Brain microvascular endothelial cell (primary cell): ENCODE results near the gene TJP3.
A peak's percentile ranks its signal among the peaks of the same experiment; 100 is the strongest.

Experiments used
- DNase-seq: peaks from one replicate; pipeline ENCODE4 v3.0.0-alpha.2; 2020
- H3K27ac ChIP-seq: fragments of 250-450 bp; sonication (Bioruptor Pico); 2 replicates; pipeline ENCODE4 v1.5.1; 2020; ENCODE audit warnings: mild to moderate bottlenecking, moderate library complexity
- H3K27me3 ChIP-seq: fragments of 250-450 bp; sonication (Bioruptor Pico); replicated peaks from 2 replicates; pipeline ENCODE4 v1.5.1; 2020; ENCODE audit warnings: mild to moderate bottlenecking
- H3K36me3 ChIP-seq: fragments of 250-450 bp; sonication (Bioruptor Pico); replicated peaks from 2 replicates; pipeline ENCODE4 v1.5.1; 2020; ENCODE audit warnings: mild to moderate bottlenecking
- H3K4me3 ChIP-seq: 2 replicates; pipeline ENCODE4 v1.5.1; 2011; ENCODE audit warnings: low read depth, mild to moderate bottlenecking, control low read depth, low read length, moderate library complexity
- CTCF ChIP-seq: IDR thresholded peaks from 2 replicates; pipeline ENCODE4 v1.5.1; 2011; ENCODE audit warnings: low read depth, mild to moderate bottlenecking, moderate library complexity, low read length, control low read depth, inconsistent platforms; ENCODE audit errors: missing control alignments
- in situ Hi-C: cut with HindIII; loops from 2 replicates; pipeline ENCODE4 v1.10.0; 2017; ENCODE audit warnings: low sequenced_read_pairs, low pct_ligation_motif_present

Gene TJP3

DNA sequence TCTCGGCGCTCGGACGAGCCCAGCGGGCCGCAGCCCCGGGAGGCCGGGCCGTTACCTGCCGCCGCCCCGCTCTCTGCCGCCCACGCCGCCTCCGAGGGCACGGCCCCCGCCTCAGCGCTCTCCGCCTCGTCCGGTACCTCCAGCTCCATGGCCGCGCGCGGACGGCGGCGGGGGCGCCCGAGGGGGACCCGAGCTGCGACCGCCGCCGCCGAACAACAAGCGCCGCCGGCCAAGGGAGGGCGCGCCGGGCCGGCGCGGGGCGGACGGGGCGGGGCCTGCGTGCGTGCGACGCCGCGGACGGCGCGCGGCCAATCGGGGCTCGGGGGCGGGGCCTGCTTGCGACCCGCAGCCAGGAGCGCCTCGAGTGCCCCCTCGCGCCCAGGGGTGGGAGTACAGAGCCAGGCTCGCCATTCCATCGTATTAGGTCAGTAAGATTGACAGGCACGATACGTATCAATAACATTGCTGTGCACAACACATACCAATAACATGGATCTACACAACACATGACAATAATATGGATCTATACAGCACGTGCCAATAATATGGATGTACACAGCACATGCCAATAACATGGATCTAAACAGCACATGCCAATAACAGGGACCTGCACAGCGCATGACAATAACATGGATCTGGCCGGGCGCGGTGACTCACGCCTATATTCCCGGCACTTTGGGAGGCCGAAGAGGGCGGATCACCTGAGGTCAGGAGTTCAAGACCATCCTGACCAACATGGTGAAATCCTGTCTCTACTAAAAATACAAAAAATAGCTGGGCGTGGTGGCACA lies 7.7 kb upstream of the TJP3 start, which contains the start of gene PIP5K1C:
PIP5K1C (minus strand) TSS at position 227 of the 791 bp plus-strand sequence; CDS start at position 149, 78 bp downstream.
- in situ Hi-C loops: no loop called here

GRCh38 chr19:3701200-3701599 lies 7.0 kb upstream of the TJP3 start:
- Histone ChIP-seq H3K36me3 (no peaks in the 10 kb centered on the region), H3K27me3 (no peaks in the 10 kb centered on the region), H3K4me3 (no peak overlapping the region), H3K27ac (no peak overlapping the region)
- no peak for TF ChIP-seq CTCF
- in situ Hi-C loops: no loop called here
- no peak for DNase-seq

More for the DNA sequence above, 7.7 kb upstream of the TJP3 start, which contains the start of gene PIP5K1C:
- H3K27me3 ChIP-seq: no peaks in the 10 kb centered on the region
- H3K4me3 ChIP-seq: peak within 1 kb of the TSS; percentile 80
- peak; percentile 75 for DNase-seq
- peak; percentile 76 for TF ChIP-seq CTCF
- H3K27ac ChIP-seq: peak within 1 kb of the TSS; percentile 68
- H3K36me3 ChIP-seq: no peaks in the 10 kb centered on the region

DNA sequence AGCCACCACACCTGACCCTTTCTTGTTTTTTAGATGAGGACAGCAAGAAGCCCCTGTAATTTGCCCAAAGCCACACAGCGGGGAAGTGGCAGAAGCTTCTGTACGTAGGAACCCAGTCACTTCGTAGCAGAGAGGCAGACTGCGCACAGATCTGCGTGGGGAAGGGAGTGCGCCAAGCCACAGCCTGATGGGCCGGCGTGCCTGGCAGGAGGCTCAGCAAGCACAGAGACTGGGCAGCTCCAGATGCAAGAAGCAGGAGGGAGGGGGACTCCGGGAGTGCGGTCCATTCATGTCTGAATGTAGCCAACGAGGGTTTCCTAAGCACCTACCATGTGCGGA lies 347 bp upstream of the TJP3 start:
- no peak for TF ChIP-seq CTCF
- no peak overlapping the region for H3K4me3 ChIP-seq
- peaks cover 11% of the 10 kb centered on the region for H3K27me3 ChIP-seq
- no peak for DNase-seq
- H3K36me3 ChIP-seq: no peaks in the 10 kb centered on the region
- in situ Hi-C loops: no loop called here
- H3K27ac ChIP-seq: no peak overlapping the region

GRCh38 chr19:3710265-3710812 lies 2.2 kb downstream of the TJP3 start:
- DNase-seq: peak; percentile 20
- TF ChIP-seq CTCF: no peak
- Histone ChIP-seq H3K36me3 (no peaks in the 10 kb centered on the region), H3K27ac (no peak overlapping the region), H3K4me3 (no peak overlapping the region), H3K27me3 (peaks cover 11% of the 10 kb centered on the region)
- in situ Hi-C loops: no loop called here

DNA sequence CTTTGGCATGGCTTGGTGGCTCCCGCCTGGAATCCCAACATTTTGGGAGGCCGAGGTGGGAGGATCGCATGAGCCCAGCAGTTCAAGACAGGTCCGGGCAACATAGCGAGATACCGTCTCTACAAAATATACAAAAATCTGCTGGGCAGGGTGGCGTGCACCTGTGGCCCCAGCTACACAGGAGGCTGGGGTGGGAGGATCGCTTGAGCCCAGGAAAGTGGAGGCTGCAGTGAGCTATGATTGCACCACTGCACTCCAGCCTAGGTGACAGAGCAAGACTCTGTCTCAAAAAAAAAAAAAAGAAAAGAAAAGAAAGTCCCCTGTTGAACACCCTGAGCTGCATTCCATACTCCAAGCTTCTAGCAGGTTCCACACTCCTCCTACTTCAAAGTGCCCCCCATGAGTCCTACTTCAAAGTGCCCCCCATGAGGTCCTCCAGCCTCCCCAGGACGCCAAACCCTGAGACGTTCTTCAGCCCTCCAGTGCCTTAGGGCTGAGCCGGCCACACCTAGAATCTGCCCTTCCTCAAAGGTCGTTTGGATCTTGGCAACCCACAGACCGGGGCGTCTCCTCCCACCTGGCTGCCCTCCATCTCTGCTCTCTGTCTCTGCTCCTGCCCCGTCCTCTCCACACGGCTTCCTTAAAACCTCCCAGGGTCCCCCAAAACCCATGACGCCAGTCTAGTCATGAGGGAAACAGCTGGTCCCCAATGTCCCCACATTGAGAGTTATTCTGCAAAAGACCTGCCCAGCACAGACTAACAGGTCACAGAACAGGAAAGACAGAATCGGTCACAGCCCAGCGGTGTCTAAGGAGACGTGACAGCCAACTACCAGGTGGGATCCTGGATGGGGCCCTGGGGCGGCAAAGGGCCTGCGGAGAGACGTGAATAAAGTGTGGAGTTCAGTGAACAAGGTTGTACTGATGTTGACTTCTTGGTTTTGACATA lies 4.8 kb downstream of the TJP3 start:
- no peak for DNase-seq
- peaks cover 9% of the 10 kb centered on the region for H3K27me3 ChIP-seq
- in situ Hi-C loops: no loop called here
- H3K4me3 ChIP-seq: no peak overlapping the region
- no peaks in the 10 kb centered on the region for H3K36me3 ChIP-seq
- H3K27ac ChIP-seq: no peak overlapping the region
- no peak for TF ChIP-seq CTCF
